Measurements from ENCODE around the gene ACSS3. TPM values are rescaled to one million over a fixed set of nuclear protein-coding genes. Genes with fewer than 3 reads are reported as not detected.

Gene ACSS3
- total and polyA plus RNA-seq, 10 of the 15 experiments (the other 5 are each of a cell fraction or from before 2014, with no cell fraction given): 0.06 to 0.31 TPM; not detected in 8

- TF ChIP-seq ZBTB33 (IDR thresholded peaks at IDR 0.05): no peak
These were observed 7.0 kb downstream of the ACSS3 start (continued) for GRCh38 chr12:81084811-81085350.

GRCh38 chr12:81085832-81086231, 8.0 kb downstream of the ACSS3 start:
- no peak overlapping the region for H3K9ac ChIP-seq (ENCODE audit: control insufficient read depth, insufficient read depth, low read length)
- H4K20me1 ChIP-seq (ENCODE audit: control insufficient read depth, insufficient read depth): no peaks in the 10 kb centered on the region
- H3K4me2 ChIP-seq (ENCODE audit: control insufficient read depth, insufficient read depth): no peak overlapping the region
- no peak overlapping the region for H2AFZ ChIP-seq (ENCODE audit: control insufficient read depth, low read depth, low read length)
- no peaks in the 10 kb centered on the region for H3K36me3 ChIP-seq (ENCODE audit: control insufficient read depth in 2 of 2, insufficient read depth in 2 of 2, low read length in 1 of 2)
- H3K79me2 ChIP-seq (ENCODE audit: control insufficient read depth, insufficient read depth, low read length): no peaks in the 10 kb centered on the region
- TF ChIP-seq POLR2A (IDR thresholded peaks at IDR 0.05; ENCODE audit: low read depth, low read length) (no peak), POLR2AphosphoS2 (IDR thresholded peaks at IDR 0.05; ENCODE audit: low read depth, low read length) (no peak)
- DNase-seq (ENCODE audit: low read depth, low spot score) (no peak), ATAC-seq (no peak), FAIRE-seq (no peak)
- in situ Hi-C loops (cut with MboI): no loop called here
- no peaks in the 10 kb centered on the region for H3K9me3 ChIP-seq (replicated peaks; ENCODE audit: control insufficient read depth, insufficient read depth, low read length)
- RAD21 ChIA-PET (ENCODE audit: unreplicated experiment): no interaction called here
- WGBS (ENCODE audit: insufficient coverage, insufficient replicate concordance, low lambda C conversion rate, missing lambda C conversion rate): 78% methylated on average over 2 of the region's 2 CpGs
- no peaks in the 10 kb centered on the region for H3K4me1 ChIP-seq (ENCODE audit: control insufficient read depth, insufficient read depth, low read length)
- H3K27ac ChIP-seq (ENCODE audit: control insufficient read depth, insufficient read depth): no peak overlapping the region
- no TSS peak for BruUV-seq (replicated peaks)
- SMC1A ChIA-PET (ENCODE audit: uncharacterized antibody, unreplicated experiment): no interaction called here
- H3K27me3 ChIP-seq (replicated peaks in 1 of 2; ENCODE audit: control insufficient read depth in 2 of 2, insufficient read depth in 2 of 2, low read length in 1 of 2): no peaks in the 10 kb centered on the region
- POLR2A ChIA-PET: no interaction called here
- CTCF ChIA-PET: no interaction called here
- intact Hi-C loops (cut with micrococcal nuclease; ENCODE audit: unreplicated experiment): no loop called here
- H3K4me3 ChIP-seq: no peak overlapping the region

GRCh38 chr12:81086342-81086741, 8.5 kb downstream of the ACSS3 start:
- H3K36me3 ChIP-seq (ENCODE audit: control insufficient read depth in 2 of 2, insufficient read depth in 2 of 2, low read length in 1 of 2): no peaks in the 10 kb centered on the region
- ChIA-PET SMC1A (ENCODE audit: uncharacterized antibody, unreplicated experiment) (no interaction called here), CTCF (no interaction called here), POLR2A (no interaction called here), RAD21 (ENCODE audit: unreplicated experiment) (no interaction called here)
- 25% methylated on average over 4 of the region's 4 CpGs for WGBS (ENCODE audit: insufficient coverage, insufficient replicate concordance, low lambda C conversion rate, missing lambda C conversion rate)
- DNase-seq (ENCODE audit: low read depth, low spot score) (no peak), FAIRE-seq (no peak), ATAC-seq (no peak)
- H3K79me2 ChIP-seq (ENCODE audit: control insufficient read depth, insufficient read depth, low read length): no peaks in the 10 kb centered on the region
- no TSS peak for BruUV-seq (replicated peaks)
- intact Hi-C loops (cut with micrococcal nuclease; ENCODE audit: unreplicated experiment) (no loop called here), in situ Hi-C loops (cut with MboI) (no loop called here)
- no peaks in the 10 kb centered on the region for H3K9me3 ChIP-seq (replicated peaks; ENCODE audit: control insufficient read depth, insufficient read depth, low read length)
- H3K27ac ChIP-seq (ENCODE audit: control insufficient read depth, insufficient read depth): no peak overlapping the region
- no peak overlapping the region for H3K9ac ChIP-seq (ENCODE audit: control insufficient read depth, insufficient read depth, low read length)
- TF ChIP-seq SP1 (IDR thresholded peaks at IDR 0.05; ENCODE audit: low read depth, low read length) (no peak), FOS (IDR thresholded peaks at IDR 0.05; ENCODE audit: borderline replicate concordance, extremely low read depth, insufficient read length) (no peak), PML (IDR thresholded peaks at IDR 0.05; ENCODE audit: low read length) (no peak)
- H2AFZ ChIP-seq (ENCODE audit: control insufficient read depth, low read depth, low read length): no peak overlapping the region
- no peaks in the 10 kb centered on the region for H3K4me1 ChIP-seq (ENCODE audit: control insufficient read depth, insufficient read depth, low read length)
- H3K4me3 ChIP-seq: no peak overlapping the region
- no peaks in the 10 kb centered on the region for H3K27me3 ChIP-seq (replicated peaks in 1 of 2; ENCODE audit: control insufficient read depth in 2 of 2, insufficient read depth in 2 of 2, low read length in 1 of 2)
- H4K20me1 ChIP-seq (ENCODE audit: control insufficient read depth, insufficient read depth): no peaks in the 10 kb centered on the region
- no peak overlapping the region for H3K4me2 ChIP-seq (ENCODE audit: control insufficient read depth, insufficient read depth)
